Transverse colon (tissue), 4 donors: ENCODE data around the gene CLDN6. TPM values are rescaled to one million over a fixed set of nuclear protein-coding genes. Genes with fewer than 3 reads are reported as not detected.

Experiments used
- DNase-seq: peaks from one replicate; pipeline ENCODE4 v3.0.0-alpha.2; 2019
- H3K27ac ChIP-seq, 4 donors: fragments of 200-600 bp; sonication (generic); 2 replicates each; pipeline ENCODE4 v1.5.1; 2016 to 2018; ENCODE audit warnings: inconsistent platforms in 4 of 4
- H3K27me3 ChIP-seq: fragments of 200-600 bp; sonication (generic); 2 replicates; pipeline ENCODE4 v1.5.1; 2017; ENCODE audit warnings: inconsistent platforms
- H3K36me3 ChIP-seq, 4 donors: fragments of 200-600 bp; sonication (generic); 2 replicates each; pipeline ENCODE4 v1.5.1; 2017 to 2019; ENCODE audit warnings: inconsistent platforms in 4 of 4
- H3K4me1 ChIP-seq, 4 donors: fragments of 200-600 bp; sonication (generic); 2 replicates each; pipeline ENCODE4 v1.5.1; 2017 to 2020; ENCODE audit warnings: inconsistent platforms in 4 of 4
- H3K4me3 ChIP-seq, 4 donors: fragments of 200-600 bp; sonication (generic); 1 replicate in 1 of 4; 2 replicates in 3 of 4; pipeline versions ENCODE4 v1.5.1 to v1.6.1; 2017 to 2019; ENCODE audit warnings: inconsistent platforms in 4 of 4
- H3K9me3 ChIP-seq, 2 donors: fragments of 200-600 bp; sonication (generic); 2 replicates each; pipeline ENCODE4 v1.5.1; 2017 to 2019; ENCODE audit warnings: inconsistent platforms in 2 of 2
- EP300 ChIP-seq: sonication (generic); formaldehyde crosslinking; IDR thresholded peaks from one replicate; pipeline ENCODE4 v1.6.1; 2017; ENCODE audit warnings: antibody characterized with exemption, low read depth
- POLR2A ChIP-seq: fragments of 450-650 bp; IDR thresholded peaks from one replicate; pipeline ENCODE4 v1.6.1; 2016; ENCODE audit warnings: antibody characterized with exemption, mild to moderate bottlenecking, moderate library complexity
- POLR2AphosphoS5 ChIP-seq, 3 donors: sonication (generic); formaldehyde crosslinking; IDR thresholded peaks; one replicate each; pipeline ENCODE4 v1.6.1; 2016; ENCODE audit warnings: antibody characterized with exemption in 3 of 3
- WGBS, 2 donors: methylation state at CpG; one replicate each; pipeline ENCODE4 v1.1.5; 2018; ENCODE audit warnings: low coverage in 1 of 2; 5-methylcytosine and 5-hydroxymethylcytosine counted together
- in situ Hi-C, 4 donors: fragments of 200-750 bp; cut with MboI; loops; one replicate each; pipeline versions ENCODE4 v1.15.0 to v1.15.1; 2017; ENCODE audit warnings: low sequenced_read_pairs in 3 of 4, low pct_ligation_motif_present in 1 of 4, low pct_unique_long_range_greater_than_20kb in 1 of 4
- intact Hi-C: fragments of 100-400 bp; cut with DNase I; formaldehyde crosslinking; loops from one replicate; pipeline ENCODE4 v1.15.1; 2023; ENCODE audit warnings: low total_unique reads
- total RNA-seq, 4 donors: library from RNA; depleted of rRNA; stranded (reverse); fragments of >200 nt; gene quantifications; one replicate each; pipeline ENCODE4 v1.1.0, GENCODE V29; 2016
- TF ChIP-seq, protein P1 (sequence below), 5 experiments: fragments of 200-600 bp in 3 of 5; fragments of 450-650 bp in 2 of 5; sonication (generic) in 3 of 5; IDR thresholded peaks; 1 replicate in 2 of 5; 2 replicates in 3 of 5; pipeline ENCODE4 v1.5.1; 2016 to 2017; ENCODE audit warnings: antibody characterized with exemption in 5 of 5, inconsistent platforms in 3 of 5, mild to moderate bottlenecking in 2 of 5, moderate library complexity in 1 of 5

CLDN6 gene
- total RNA-seq, 4 donors from 2014 or later = not detected

DNA sequence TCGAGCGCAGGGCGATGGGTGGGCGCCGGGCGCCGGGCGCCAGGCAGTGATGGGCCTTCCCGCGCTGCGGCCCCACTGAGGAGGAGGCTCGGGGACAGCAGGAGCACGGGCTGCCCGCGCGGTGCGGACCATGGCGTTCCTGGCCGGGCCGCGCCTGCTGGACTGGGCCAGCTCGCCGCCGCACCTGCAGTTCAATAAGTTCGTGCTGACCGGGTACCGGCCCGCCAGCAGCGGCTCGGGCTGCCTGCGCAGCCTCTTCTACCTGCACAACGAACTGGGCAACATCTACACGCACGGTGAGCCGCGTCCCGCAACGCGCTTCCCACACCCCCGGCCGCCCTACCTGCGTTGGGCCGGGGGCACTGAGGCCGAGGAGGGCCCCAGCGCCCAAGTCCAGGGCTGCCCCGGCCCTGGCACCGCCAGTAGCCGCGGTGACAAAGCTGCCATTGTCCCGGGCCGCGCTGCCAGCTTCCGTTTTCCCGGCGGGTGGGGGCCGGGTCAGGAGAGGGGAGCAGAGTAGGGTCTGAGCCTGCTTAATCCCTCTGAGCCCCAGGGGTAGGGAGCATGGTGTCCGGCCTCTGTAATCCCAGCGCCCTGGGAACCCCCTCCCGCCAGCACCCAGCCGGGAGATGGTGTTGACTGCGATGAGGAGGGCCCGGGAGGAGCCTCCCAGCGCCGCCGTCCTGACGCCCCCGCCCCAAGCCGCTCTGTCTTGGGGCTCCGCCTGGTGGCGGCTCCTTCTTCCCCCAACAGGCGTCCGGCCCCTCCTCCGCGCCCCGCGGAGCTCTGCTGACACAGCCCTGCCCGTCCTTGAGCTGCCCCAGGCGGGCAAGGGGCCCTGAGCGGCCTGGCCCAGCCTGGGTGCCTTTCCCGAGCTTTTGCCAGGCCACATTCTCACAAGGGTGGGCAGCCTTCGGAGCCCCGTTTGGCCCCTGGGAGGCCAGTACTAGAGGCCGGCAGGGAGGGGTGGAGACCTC lies 48.1 kb downstream of the CLDN6 start:
- WGBS, 2 donors = 6% methylated on average over 8 of the region's 83 CpGs; no CpG with 5 or more reads in 1 of the 2 donors
- peak; percentile 68 for DNase-seq
- TF ChIP-seq POLR2AphosphoS5 (IDR thresholded peaks at IDR 0.05) = no peak
- TF ChIP-seq POLR2A = peak; percentile 19
- TF ChIP-seq, protein P1, sequence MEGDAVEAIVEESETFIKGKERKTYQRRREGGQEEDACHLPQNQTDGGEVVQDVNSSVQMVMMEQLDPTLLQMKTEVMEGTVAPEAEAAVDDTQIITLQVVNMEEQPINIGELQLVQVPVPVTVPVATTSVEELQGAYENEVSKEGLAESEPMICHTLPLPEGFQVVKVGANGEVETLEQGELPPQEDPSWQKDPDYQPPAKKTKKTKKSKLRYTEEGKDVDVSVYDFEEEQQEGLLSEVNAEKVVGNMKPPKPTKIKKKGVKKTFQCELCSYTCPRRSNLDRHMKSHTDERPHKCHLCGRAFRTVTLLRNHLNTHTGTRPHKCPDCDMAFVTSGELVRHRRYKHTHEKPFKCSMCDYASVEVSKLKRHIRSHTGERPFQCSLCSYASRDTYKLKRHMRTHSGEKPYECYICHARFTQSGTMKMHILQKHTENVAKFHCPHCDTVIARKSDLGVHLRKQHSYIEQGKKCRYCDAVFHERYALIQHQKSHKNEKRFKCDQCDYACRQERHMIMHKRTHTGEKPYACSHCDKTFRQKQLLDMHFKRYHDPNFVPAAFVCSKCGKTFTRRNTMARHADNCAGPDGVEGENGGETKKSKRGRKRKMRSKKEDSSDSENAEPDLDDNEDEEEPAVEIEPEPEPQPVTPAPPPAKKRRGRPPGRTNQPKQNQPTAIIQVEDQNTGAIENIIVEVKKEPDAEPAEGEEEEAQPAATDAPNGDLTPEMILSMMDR (IDR thresholded peaks at IDR 0.05) = peak; percentile 35 to 57 (median 38)
- in situ Hi-C loops (no loop called here), intact Hi-C loops (no loop called here)
- Histone ChIP-seq H3K4me1 (peaks cover 18 to 46% (median 41%) of the 10 kb centered on the region in 4 donors), H3K4me3 (peak overlapping the region; percentile 38 to 80 (median 61)), H3K9me3 (no peaks in the 10 kb centered on the region), H3K27me3 (peaks cover 40% of the 10 kb centered on the region), H3K36me3 (no peaks in the 10 kb centered on the region), H3K27ac (peak overlapping the region; percentile 54 to 84 (median 74))

DNA sequence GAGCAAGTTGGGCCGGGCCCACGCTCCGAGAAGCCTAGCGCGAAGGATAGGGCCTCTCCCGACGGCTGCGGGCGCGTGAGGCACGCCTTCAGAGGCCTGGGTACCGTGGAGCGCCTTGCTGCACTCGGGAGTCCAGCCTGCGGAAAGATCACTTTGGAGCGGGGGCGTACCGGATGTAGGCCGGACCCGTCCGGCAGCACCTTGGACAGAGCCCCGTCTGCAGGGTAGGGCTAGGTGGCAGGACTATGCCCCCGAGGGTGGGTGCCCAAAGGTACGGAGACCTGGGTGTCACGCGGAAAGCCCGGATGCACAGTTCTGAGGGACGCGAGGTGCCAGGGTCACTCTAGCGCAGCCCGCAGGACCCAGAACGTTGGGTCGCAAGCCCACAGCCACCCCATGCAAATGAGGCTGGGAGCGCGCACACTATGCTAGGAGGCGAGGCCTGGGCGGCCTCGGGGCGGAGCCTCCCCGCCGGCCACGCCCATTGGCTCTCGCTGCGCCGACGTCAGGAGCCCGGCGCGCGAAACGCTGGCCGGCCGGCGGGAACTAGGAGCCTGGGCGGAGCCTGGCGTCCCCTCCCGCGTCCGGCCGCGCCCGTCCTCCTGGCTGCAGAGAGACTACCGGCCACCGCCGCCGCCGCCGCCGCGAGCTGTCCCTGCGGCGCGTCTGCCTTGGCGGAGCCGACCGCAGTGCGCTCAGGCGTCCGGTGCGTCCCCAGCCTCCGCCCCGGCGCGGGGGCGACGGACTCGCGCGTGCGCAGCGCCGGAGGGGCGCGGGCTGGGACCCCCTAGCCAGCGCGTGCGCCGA lies 49.0 kb downstream of the CLDN6 start, which contains the start of gene PAQR4:
PAQR4 (plus strand) TSS at position 611 of the 807 bp plus-strand sequence. CDS start 327 bp downstream, outside the sequence.
- Histone ChIP-seq H3K9me3 (no peaks in the 10 kb centered on the region), H3K27me3 (peaks cover 49% of the 10 kb centered on the region), H3K27ac (peak within 1 kb of the TSS; percentile 54 to 84 (median 74)), H3K36me3 (no peaks in the 10 kb centered on the region), H3K4me3 (peak within 1 kb of the TSS; percentile 38 to 80 (median 61)), H3K4me1 (peaks cover 27 to 55% (median 50%) of the 10 kb centered on the region in 4 donors)
- intact Hi-C loops (no loop called here), in situ Hi-C loops (no loop called here)
- DNase-seq = peak; percentile 89
- 3% methylated on average over 47 of the region's 98 CpGs; no CpG with 5 or more reads in 1 of the 2 donors for WGBS, 2 donors
- peak in 2 of 3 donors; percentile 47 to 48 for TF ChIP-seq POLR2AphosphoS5 (IDR thresholded peaks at IDR 0.05)
- TF ChIP-seq, protein P1 (IDR thresholded peaks at IDR 0.05) = no peak
- TF ChIP-seq EP300 = no peak
- TF ChIP-seq POLR2A = peak; percentile 9

DNA sequence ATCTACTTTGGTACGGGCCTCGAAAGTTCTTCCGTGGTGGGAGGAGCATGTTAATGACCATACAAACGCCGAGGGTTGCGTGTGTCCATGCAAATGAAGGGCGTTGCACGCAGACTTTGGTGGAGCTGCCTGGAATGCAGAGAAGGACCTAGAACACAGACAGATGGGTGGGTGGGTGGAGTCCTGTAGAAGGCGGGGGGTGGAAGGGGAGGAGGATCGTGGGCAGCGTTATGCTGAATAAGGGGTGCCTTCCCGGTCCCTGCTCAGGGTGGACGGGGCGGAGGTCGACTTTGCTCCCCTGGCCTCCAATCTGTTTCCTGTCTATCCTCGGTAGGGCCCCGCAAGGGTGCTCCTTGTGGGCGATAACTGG lies 49.6 kb downstream of the CLDN6 start:
- Histone ChIP-seq H3K36me3 (no peaks in the 10 kb centered on the region), H3K27ac (peak overlapping the region; percentile 26 to 84 (median 74)), H3K27me3 (peaks cover 55% of the 10 kb centered on the region), H3K9me3 (no peaks in the 10 kb centered on the region), H3K4me3 (peak overlapping the region in 3 of 4 donors; percentile 59 to 80 (median 63)), H3K4me1 (peaks cover 32 to 61% (median 56%) of the 10 kb centered on the region in 4 donors)
- in situ Hi-C loops = no loop called here
- intact Hi-C loops = no loop called here
- WGBS, 2 donors = 16% methylated on average over 18 of the region's 18 CpGs; no CpG with 5 or more reads in 1 of the 2 donors
- no peak for TF ChIP-seq POLR2A
- TF ChIP-seq EP300 = no peak
- TF ChIP-seq POLR2AphosphoS5 (IDR thresholded peaks at IDR 0.05) = no peak
- TF ChIP-seq, protein P1 (IDR thresholded peaks at IDR 0.05) = no peak
- peak; percentile 42 for DNase-seq
